ENCODE results near the gene CGN. TPM values are rescaled to one million over a fixed set of nuclear protein-coding genes. Genes with fewer than 3 reads are reported as not detected.

Gene CGN
- total RNA-seq, 4 donors from 2014 or later: 0.42 to 3.1 (median 0.94) TPM

- no peak overlapping the region for H3K4me3 ChIP-seq
- intact Hi-C loops (cut with DNase I): no loop called here
- H3K36me3 ChIP-seq: no peaks in the 10 kb centered on the region
- DNase-seq (ENCODE audit: extremely low spot score): no peak
- H3K27ac ChIP-seq (replicated peaks in 1 of 4): no peak overlapping the region
- peaks cover 0 to 8% (median 3%) of the 10 kb centered on the region in 4 donors for H3K4me1 ChIP-seq
- 100% methylated on average over 1 of the region's 1 CpG for WGBS
- no peaks in the 10 kb centered on the region for H3K9me3 ChIP-seq
- H3K27me3 ChIP-seq: no peaks in the 10 kb centered on the region
- TF ChIP-seq POLR2AphosphoS5 (IDR thresholded peaks at IDR 0.05) (no peak), POLR2A (IDR thresholded peaks at IDR 0.05; ENCODE audit: low read depth) (no peak), EP300 (IDR thresholded peaks at IDR 0.05) (no peak), CTCF (IDR thresholded peaks at IDR 0.05) (no peak)
These were observed 11.3 kb upstream of the CGN start for GRCh38 chr1:151499930-151500329.

- no peak overlapping the region for H3K27ac ChIP-seq (replicated peaks in 1 of 4)
- H3K4me3 ChIP-seq: no peak overlapping the region
- intact Hi-C loops (cut with DNase I): no loop called here
- 87% methylated on average over 10 of the region's 10 CpGs for WGBS
- TF ChIP-seq POLR2AphosphoS5 (IDR thresholded peaks at IDR 0.05) (no peak), EP300 (IDR thresholded peaks at IDR 0.05) (no peak), CTCF (IDR thresholded peaks at IDR 0.05) (no peak), POLR2A (IDR thresholded peaks at IDR 0.05; ENCODE audit: low read depth) (no peak)
- no peaks in the 10 kb centered on the region for H3K27me3 ChIP-seq
- H3K9me3 ChIP-seq: no peaks in the 10 kb centered on the region
- H3K36me3 ChIP-seq: no peaks in the 10 kb centered on the region
- no peaks in the 10 kb centered on the region for H3K4me1 ChIP-seq
- DNase-seq (ENCODE audit: extremely low spot score): no peak
These were observed 9.7 kb upstream of the CGN start for GRCh38 chr1:151501474-151501873.

- intact Hi-C loops (cut with DNase I): no loop called here
- H3K4me3 ChIP-seq: no peak overlapping the region
- no peak overlapping the region for H3K27ac ChIP-seq (replicated peaks in 1 of 4)
- H3K4me1 ChIP-seq: no peaks in the 10 kb centered on the region
- DNase-seq (ENCODE audit: extremely low spot score): no peak
- TF ChIP-seq EP300 (IDR thresholded peaks at IDR 0.05): no peak
- TF ChIP-seq POLR2A (IDR thresholded peaks at IDR 0.05; ENCODE audit: low read depth): no peak
- no peak for TF ChIP-seq POLR2AphosphoS5 (IDR thresholded peaks at IDR 0.05)
- TF ChIP-seq CTCF (IDR thresholded peaks at IDR 0.05): no peak
- 78% methylated on average over 5 of the region's 5 CpGs for WGBS
- no peaks in the 10 kb centered on the region for H3K9me3 ChIP-seq
- no peaks in the 10 kb centered on the region for H3K36me3 ChIP-seq
- H3K27me3 ChIP-seq: no peaks in the 10 kb centered on the region
These were observed 9.0 kb upstream of the CGN start for GRCh38 chr1:151502035-151502700.

GRCh38 chr1:151502859-151503780 lies 8.1 kb upstream of the CGN start:
- TF ChIP-seq POLR2A (IDR thresholded peaks at IDR 0.05; ENCODE audit: low read depth) (no peak), EP300 (IDR thresholded peaks at IDR 0.05) (no peak), POLR2AphosphoS5 (IDR thresholded peaks at IDR 0.05) (no peak)
- intact Hi-C loops (cut with DNase I): no loop called here
- WGBS: 71% methylated on average over 7 of the region's 7 CpGs

GRCh38 chr1:151504252-151504651 lies 6.9 kb upstream of the CGN start:
- 56% methylated on average over 3 of the region's 3 CpGs for WGBS
- H3K27ac ChIP-seq (replicated peaks in 1 of 4): no peak overlapping the region
- no peak overlapping the region for H3K4me3 ChIP-seq
- H3K4me1 ChIP-seq: no peaks in the 10 kb centered on the region
- no peak for DNase-seq (ENCODE audit: extremely low spot score)
- no peaks in the 10 kb centered on the region for H3K27me3 ChIP-seq
- intact Hi-C loops (cut with DNase I): no loop called here
- no peaks in the 10 kb centered on the region for H3K36me3 ChIP-seq
- H3K9me3 ChIP-seq: no peaks in the 10 kb centered on the region
- TF ChIP-seq POLR2A (IDR thresholded peaks at IDR 0.05; ENCODE audit: low read depth) (no peak), POLR2AphosphoS5 (IDR thresholded peaks at IDR 0.05) (no peak), CTCF (IDR thresholded peaks at IDR 0.05) (no peak), EP300 (IDR thresholded peaks at IDR 0.05) (no peak)

More at GRCh38 chr1:151502859-151503780, 8.1 kb upstream of the CGN start:
- H3K27me3 ChIP-seq: no peaks in the 10 kb centered on the region
- H3K9me3 ChIP-seq: no peaks in the 10 kb centered on the region
- H3K4me3 ChIP-seq: no peak overlapping the region
- H3K36me3 ChIP-seq: no peaks in the 10 kb centered on the region
- no peaks in the 10 kb centered on the region for H3K4me1 ChIP-seq
- DNase-seq (ENCODE audit: extremely low spot score): no peak
- no peak overlapping the region for H3K27ac ChIP-seq (replicated peaks in 1 of 4)

Data from esophagus muscularis mucosa (tissue), 4 donors.